Right ventricle myocardium inferior (tissue), 1 donor: ENCODE results near the gene CALN1. TPM values are rescaled to one million over a fixed set of nuclear protein-coding genes. Genes with fewer than 3 reads are reported as not detected.
"Not testable (repeated sequence)": the region's sequence is repeated elsewhere in the genome, so short reads cannot be mapped to it uniquely, and the experiment has no call there.

Experiments
- ATAC-seq: fragments of 200-7000 bp; cut with Tn5 transposase; one replicate; pipeline ENCODE4 v1.9.1; 2020; ENCODE audit warnings: mild to moderate bottlenecking, moderate library complexity
- DNase-seq: peaks from one replicate; pipeline ENCODE4 v3.0.0; 2021; ENCODE audit errors: missing footprints
- intact Hi-C: fragments of 100-400 bp; cut with DNase I; formaldehyde crosslinking; loops from one replicate; pipeline ENCODE4 v1.11.0; 2022
- total RNA-seq: library from RNA; stranded (reverse); fragmentation: NEBNext Ultra II Directional; extraction: Animal tissue kit (Norgen Biotek cat#: 25700); gene quantifications from one replicate; pipeline ENCODE4 v1.2.1, GENCODE V29; 2021
- donor health status: DM: no; HTN: yes; CAD: no; lungs with severe emphysema.

Gene CALN1
- total RNA-seq, 1 donor from 2014 or later, result not detected

DNA sequence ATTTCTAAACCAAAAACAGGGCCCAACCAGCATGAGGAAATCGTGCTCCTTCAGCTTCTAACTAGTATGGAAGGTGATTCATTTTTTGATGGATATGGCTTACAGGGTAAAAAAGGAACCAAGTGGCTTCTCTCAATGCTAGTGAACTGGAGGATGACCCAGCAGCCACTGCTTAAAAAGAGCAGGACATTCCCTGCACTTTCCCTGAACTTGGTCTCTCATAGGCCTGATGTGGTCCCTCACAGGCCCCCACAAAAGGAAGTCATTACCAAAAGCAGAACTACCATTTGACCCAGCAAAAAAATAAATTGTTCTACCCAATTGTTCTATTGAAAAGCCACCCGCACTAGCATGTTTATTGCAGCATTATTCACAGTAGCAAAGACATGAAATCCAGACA, 188.8 kb downstream of the CALN1 start:
- intact Hi-C loops, result no loop called here
- ATAC-seq, result no peak
- DNase-seq, result no peak

DNA sequence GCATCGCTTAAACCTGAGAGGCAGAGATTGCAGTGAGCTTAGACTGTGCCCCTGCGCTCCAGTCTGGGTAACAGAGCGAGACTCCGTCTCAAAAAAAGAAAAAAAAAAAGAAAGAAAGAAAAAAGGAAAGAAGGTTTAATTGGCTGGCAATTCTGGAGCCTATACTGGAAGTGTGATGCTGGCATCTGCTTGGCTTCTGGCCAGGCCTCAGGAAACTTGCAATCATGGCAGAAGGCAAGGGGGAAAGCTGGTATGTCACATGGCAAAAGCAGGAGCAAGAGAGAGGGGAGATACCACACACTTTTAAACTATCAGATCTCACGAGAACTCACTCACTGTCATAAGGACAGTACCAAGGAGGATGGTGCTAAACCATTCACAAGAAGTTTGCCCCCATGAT, 190.0 kb downstream of the CALN1 start:
- no peak for DNase-seq
- ATAC-seq, result no peak
- intact Hi-C loops, result no loop called here

GRCh38 chr7:72219500-72219899, 192.6 kb downstream of the CALN1 start:
- ATAC-seq, result no peak
- no peak for DNase-seq
- intact Hi-C loops, result no loop called here

- ATAC-seq (no peak), DNase-seq (no peak)
- intact Hi-C loops, result no loop called here
Observed at GRCh38 chr7:72217151-72217550, 195.0 kb downstream of the CALN1 start.

- intact Hi-C loops, result no loop called here
- DNase-seq (no peak), ATAC-seq (no peak)
Observed at GRCh38 chr7:72213769-72214168, 198.4 kb downstream of the CALN1 start.

- intact Hi-C loops, result no loop called here
- DNase-seq (no peak), ATAC-seq (no peak)
Observed at GRCh38 chr7:72213081-72213480, 199.1 kb downstream of the CALN1 start.

GRCh38 chr7:72211175-72211574, 201.0 kb downstream of the CALN1 start:
- ATAC-seq (no peak), DNase-seq (no peak)
- intact Hi-C loops, result no loop called here

GRCh38 chr7:72209006-72209405, 203.1 kb downstream of the CALN1 start:
- DNase-seq, intact Hi-C loops, ATAC-seq: not testable (repeated sequence)

DNA sequence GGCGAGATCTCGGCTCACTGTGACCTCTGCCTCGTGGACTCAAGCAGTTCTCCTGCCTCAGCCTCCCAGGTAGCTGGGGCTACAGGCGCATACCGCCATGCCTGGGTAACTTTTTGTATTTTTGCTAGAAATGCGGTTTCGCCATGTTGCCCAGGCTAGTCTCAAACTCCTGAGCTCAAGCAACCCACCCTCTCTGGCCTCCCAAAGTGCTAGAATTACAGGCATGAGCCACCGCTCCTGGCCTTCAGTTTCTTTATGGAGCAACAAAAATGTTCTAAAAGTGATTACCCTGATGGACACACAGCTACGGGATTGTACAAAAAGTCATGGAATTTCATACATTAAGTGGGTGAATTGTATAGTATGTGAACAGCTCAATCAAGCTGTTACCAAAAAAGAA, 216.0 kb downstream of the CALN1 start:
- ATAC-seq (no peak), DNase-seq (no peak)
- intact Hi-C loops, result no loop called here

GRCh38 chr7:72190919-72191318, 221.2 kb downstream of the CALN1 start:
- intact Hi-C loops, result no loop called here
- ATAC-seq (no peak), DNase-seq (no peak)

- no peak for ATAC-seq
- intact Hi-C loops, result no loop called here
Observed at GRCh38 chr7:72190146-72190545, 222.0 kb downstream of the CALN1 start.

DNA sequence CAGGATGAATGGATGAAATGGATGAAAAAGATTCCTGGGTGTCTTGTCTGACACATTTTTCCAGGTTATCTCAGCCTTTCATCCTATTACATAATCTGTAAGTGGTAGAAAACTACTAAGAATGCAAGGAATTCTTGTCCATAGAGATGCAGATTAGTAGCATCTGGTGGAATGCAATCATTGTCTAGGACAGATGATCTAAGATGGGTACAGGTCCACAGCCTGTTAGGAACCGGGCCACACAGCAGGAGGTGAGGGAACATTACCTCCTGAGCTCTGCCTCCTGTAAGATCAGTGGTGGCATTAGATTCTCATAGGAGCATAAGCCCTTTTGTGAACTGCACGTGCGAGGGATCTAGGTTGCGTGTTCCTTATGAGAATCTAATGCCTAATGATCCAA, 225.0 kb downstream of the CALN1 start:
- no peak for ATAC-seq
- DNase-seq, result no peak
- intact Hi-C loops, result loop anchor here (10.0 kb wide), 1 partner anchor 308 kb away; no protein-coding TSS in a partner anchor

More at GRCh38 chr7:72190146-72190545, 222.0 kb downstream of the CALN1 start:
- no peak for DNase-seq

DNA sequence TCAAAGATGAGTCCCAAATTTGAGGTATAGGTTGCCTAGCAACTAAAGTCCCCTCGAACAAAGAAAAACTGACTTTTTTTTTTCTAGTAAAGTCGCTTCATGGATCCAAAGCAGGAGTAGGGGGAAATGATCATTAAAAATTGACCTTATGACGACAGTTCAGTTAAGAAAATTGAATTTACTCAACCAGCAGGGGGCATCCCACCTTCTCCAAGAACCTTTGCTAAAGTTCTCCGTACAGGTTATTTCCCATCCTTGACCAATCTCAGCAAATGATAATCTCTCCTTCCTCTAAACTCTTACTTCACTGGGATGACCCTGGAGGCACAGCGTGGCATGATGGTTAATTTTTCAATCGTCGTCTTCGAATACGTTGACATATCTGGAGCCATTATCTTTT, 228.3 kb downstream of the CALN1 start:
- intact Hi-C loops, result loop anchor here (10.0 kb wide), 1 partner anchor 311 kb away; no protein-coding TSS in a partner anchor
- ATAC-seq (no peak), DNase-seq (no peak)

GRCh38 chr7:72182036-72182435, 230.1 kb downstream of the CALN1 start:
- ATAC-seq, result no peak
- intact Hi-C loops, result loop anchor here (10.0 kb wide), 1 partner anchor 313 kb away; no protein-coding TSS in a partner anchor
- no peak for DNase-seq

DNA sequence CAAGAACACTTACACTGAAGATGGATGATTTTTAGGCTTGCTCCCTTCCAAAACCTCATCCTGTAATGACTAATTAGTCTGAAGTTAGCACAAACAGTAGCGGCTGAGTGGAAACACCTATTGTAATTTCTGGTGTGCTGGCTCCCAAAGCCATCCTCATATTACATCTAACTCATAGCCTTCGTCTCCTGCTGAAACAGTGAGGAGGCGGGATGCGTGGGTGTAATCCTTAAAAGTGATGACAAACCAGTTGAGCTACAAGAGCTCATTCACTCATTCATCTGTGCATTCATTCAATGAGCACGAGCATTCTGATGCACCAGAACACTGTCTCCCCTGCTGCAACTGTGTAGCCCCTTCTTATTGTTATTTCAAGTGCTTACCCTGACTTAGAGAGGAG, 235.3 kb downstream of the CALN1 start:
- intact Hi-C loops, result no loop called here
- ATAC-seq, result no peak
- no peak for DNase-seq

GRCh38 chr7:72170475-72170874, 241.7 kb downstream of the CALN1 start:
- DNase-seq, result no peak
- intact Hi-C loops, result no loop called here
- ATAC-seq, result no peak

DNA sequence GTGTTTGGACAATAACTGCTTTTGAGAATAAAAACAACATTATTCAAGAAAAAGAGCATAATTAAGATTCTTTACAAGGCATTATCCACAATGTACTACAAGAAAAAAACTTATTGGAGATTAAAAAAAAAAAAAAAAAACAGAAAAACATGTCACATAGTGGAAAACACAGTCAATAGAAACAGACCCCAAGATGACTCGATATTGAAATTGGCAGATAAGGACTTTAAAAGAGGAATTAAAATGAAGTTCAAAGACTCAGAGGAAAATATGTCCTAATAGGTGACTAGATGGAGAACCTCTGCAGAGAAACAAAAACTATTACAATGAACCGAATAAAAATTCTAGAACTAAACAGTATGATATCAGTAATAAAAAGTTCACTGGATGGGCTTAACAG, 248.9 kb downstream of the CALN1 start:
- DNase-seq (no peak), ATAC-seq (no peak)
- intact Hi-C loops, result no loop called here

DNA sequence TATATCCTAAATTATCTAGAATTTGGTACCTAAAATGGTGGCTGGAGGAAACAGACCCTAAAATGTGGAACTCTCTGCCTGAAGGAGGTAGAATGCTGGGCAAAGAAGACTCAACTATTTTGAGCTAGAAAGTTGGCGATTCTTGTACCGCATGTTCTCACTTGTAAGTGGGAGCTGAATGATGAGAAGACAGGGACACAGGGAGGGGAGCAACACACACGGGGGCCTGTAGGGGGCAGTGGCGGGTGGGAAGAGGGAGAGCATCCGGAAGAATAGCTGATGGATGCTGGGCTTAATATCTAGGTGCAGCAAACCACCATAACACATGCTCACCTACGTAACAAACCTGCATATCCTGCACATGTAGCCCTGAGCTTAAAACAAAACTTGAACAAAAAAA, 250.6 kb downstream of the CALN1 start:
- intact Hi-C loops, result no loop called here
- DNase-seq, result no peak
- ATAC-seq, result no peak

GRCh38 chr7:72159911-72160310, 252.2 kb downstream of the CALN1 start:
- ATAC-seq (no peak), DNase-seq (no peak)
- intact Hi-C loops, result no loop called here

DNA sequence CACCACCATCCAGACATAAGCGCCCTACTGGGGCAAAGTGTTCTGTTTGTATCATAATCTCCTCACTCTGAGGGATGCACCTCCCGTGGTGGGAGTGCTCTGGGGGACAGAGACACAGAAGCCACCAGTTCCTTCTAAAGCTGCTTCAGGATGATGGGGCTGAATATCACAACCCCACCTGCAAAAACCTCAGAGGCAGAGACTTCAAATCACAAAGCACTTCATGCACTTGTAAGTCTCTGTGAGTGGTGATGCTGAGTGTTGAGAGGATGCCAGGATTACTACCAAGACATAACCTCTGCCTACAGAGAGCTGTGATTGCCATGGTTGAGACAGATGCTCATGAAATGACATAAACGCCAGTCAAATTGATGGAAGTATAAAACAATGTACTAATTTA, 255.5 kb downstream of the CALN1 start:
- no peak for ATAC-seq
- no peak for DNase-seq
- intact Hi-C loops, result no loop called here

DNA sequence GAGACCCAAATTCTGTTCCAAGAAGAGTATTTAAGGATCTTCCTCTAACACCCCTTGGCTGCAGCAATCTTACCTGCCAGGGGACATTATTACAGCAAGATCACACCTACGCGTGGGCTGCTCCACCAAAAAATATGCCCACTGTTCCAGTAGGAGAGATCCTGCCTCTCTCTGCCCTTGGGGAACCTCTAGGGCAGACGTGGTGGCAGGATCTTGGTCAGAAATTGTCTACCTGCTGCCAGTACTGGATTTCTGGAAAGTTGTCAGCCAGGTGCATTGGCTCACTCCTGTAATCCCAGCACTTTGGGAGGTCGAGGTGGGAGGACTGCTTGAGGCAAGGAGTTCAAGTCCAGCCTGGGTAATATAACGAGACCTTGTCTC, 259.0 kb downstream of the CALN1 start:
- no peak for DNase-seq
- ATAC-seq, result no peak
- intact Hi-C loops, result no loop called here
